NCI-H146 treated with DMSO at 0.1 percent for 48 hours (cell line): ENCODE measurements around the gene BCAN.
A peak's percentile ranks its signal among the peaks of the same experiment; 100 is the strongest.
"Not testable (repeated sequence)": the region's sequence is repeated elsewhere in the genome, so short reads cannot be mapped to it uniquely, and the experiment has no call there.

Source experiments
- DNase-seq: peaks from one replicate; lab custom pipeline; 2025; ENCODE audit not compliant: unreplicated experiment; lab: John Stamatoyannopoulos, UW

The BCAN gene

DNA sequence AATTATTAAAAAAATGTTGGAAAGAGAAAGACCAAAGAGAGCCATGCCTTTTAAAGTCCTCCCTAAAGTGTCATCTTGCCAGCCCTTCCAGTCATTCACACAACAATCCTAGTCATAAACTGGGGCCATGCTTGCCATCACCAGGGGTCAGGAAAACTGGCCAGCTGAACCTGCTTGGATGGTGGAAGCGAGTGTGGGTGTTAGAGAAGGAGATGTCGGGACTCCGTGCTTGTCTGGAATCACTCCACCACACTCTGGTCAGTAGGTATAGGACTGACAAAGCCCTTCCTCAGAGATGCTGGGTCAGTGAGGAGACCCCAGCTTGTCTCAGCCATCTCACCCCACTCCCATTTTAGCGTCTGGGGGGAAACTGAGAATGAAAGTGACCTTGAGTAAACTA, 26.0 kb upstream of the BCAN start:
- DNase-seq = no peak

- DNase-seq = peak; percentile 58
These were observed 25.5 kb upstream of the BCAN start for GRCh38 chr1:156616463-156616862.

DNA sequence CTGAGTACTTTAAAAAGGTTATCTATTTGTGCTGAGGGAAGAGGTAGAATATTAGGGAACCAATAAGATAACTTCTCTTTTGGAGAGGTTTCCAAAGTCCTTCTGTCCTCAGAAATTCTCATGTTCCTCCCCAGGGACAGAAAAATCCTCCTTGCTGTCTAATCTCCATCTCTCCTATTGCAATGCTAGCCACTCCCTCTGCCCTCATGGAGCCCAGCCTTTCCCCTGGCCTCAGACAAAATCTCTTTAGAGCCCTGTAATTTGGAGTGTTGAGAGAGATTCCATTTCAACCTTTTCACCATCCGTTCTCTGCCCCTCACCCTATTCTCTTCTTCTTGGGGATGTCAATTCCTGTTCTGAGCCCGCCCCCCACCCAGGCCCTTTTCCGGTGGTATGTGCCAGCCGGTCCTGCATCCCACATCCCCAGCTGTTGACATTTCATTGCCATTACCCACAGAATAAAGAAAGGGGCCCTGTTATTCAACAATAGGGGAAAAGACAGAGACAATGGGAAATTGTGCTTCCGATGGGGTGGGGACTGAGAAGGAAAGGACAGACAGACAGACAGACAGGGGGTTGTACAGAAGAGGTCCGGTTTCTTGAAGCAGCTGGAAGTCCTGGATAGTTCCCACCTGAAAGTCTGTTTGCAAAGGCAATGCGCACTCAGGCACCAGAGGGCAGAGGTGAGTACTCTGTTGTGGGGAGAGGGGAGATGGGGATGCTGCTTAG, 22.9 kb upstream of the BCAN start, which contains the start of gene HAPLN2:
Gene HAPLN2 (plus strand): TSS at position 563 of the 729 bp plus-strand sequence. CDS start 4,076 bp downstream, outside the sequence.
- peak; percentile 22 for DNase-seq

GRCh38 chr1:156619582-156619955, 22.3 kb upstream of the BCAN start:
- DNase-seq = no peak

GRCh38 chr1:156622581-156623297, 19.2 kb upstream of the BCAN start:
- no peak for DNase-seq

- no peak for DNase-seq
These were observed 17.7 kb upstream of the BCAN start for GRCh38 chr1:156623946-156624813.

DNA sequence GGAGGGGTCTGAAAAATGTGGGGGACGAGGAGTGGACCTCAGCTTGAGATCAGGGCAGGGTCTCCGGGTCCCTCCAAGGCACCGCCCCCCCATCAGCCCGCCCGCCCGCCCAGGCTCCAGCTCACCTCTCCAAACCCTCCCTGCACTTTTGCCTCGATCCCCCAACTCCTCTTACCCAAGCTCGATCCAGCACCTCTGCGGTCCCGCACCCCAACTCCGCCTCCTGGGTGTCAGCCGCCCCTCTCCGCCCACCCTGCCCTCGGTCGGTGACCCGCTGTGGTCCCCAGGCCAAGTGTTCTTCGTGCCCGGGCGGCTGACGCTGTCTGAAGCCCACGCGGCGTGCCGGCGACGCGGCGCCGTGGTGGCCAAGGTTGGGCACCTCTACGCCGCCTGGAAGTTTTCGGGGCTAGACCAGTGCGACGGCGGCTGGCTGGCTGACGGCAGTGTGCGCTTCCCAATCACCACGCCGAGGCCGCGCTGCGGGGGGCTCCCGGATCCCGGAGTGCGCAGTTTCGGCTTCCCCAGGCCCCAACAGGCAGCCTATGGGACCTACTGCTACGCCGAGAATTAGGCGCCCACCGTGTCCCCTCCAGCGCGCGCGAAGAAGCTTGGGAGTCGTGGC, 17.0 kb upstream of the BCAN start:
- DNase-seq = no peak

DNA sequence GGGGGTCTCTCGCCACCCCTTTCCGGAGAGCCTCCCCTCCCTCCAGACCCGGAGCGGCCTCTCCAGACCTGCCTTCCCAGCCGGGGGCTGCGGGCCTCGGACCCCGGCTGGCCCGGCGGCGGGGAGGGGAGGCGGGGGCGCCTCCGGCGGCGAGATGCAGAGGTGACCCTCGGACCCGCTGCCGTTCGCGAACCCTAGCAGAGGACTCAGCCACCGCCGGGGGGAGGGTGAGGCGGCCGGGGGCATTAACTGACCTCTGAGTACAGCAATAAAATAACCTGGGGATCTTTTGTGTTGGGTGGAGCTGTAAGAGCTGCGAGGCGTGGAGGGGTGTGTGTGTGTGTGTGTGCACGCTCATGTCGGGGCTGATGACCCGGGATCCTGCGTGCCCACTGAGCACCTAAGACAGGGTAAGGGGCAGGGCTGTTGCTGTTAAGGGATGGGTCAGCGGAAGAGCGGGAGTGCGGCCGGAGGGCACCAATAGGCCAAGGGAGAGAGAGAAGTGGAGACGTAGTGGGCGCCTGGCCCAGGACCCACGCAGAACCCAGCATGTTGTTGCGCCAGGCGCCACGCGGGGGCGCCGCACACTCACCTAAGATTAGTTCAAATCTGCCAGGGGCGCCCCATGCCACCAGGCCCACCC, 16.4 kb upstream of the BCAN start:
- no peak for DNase-seq

DNA sequence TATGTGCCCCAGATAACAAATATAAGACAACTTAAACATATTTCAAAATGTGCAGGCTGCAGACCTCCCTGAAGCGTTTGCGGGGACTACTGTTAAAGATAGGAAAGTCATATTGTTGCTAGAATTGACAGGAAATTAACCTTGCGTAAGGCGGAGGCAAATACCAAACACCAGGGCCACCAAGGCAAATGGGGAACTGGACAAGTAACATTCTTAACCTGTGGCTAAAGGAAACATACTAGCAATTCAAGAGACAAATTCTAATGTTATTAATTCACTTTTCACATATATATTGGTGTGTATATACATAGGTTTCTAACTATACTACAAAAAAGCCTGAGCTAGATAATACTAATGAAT, 15.9 kb upstream of the BCAN start:
- DNase-seq = no peak

- DNase-seq = peak; percentile 80
These were observed 14.5 kb upstream of the BCAN start for GRCh38 chr1:156627313-156627880.

DNA sequence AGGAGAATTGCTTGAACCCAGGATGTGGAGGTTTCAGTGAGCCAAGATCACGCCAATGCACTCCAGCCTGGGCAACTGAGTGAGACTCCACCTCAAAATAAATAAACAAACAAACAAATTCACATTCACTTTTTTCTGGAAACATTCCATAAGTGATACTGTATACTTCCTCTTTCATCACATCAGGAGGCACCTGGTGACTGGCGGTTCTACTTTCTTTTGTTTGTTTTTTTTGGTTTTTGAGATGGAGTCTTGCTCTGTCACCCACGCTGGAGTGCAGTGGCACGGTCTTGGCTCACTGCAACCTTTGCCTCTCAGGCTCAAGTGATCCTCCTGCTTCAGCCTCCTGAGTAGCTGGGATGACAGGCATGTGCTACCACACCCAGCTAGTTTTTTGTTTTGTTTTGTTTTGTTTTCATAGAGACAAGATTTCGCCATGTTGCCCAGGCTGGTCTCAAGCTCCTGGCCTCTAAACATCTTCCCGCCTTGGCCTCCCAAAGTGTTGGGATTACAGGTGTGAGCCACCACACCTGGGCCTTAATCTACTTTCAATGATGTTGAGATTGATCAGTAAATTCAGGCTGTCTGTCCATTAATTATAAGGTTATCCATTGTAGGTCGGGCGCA, 12.0 kb upstream of the BCAN start:
- DNase-seq = no peak

DNA sequence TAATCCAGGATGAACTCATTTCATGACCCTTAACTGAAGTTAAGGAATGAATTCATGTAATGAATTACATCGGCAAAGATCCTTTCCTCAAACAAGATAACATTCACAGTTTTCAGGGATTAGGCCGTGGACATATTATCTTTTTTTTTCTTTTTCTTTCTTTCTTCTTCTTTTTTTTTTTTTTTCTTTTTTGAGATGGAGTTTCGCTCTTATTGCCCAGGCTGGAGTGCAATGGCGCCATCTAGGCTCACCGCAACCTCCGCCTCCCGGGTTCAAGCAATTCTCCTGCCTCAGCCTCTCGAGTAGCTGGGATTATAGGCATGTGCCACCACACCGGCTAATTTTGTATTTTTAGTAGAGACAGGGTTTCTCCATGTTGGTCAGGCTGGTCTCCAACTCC, 10.8 kb upstream of the BCAN start:
- not testable (repeated sequence) for DNase-seq

DNA sequence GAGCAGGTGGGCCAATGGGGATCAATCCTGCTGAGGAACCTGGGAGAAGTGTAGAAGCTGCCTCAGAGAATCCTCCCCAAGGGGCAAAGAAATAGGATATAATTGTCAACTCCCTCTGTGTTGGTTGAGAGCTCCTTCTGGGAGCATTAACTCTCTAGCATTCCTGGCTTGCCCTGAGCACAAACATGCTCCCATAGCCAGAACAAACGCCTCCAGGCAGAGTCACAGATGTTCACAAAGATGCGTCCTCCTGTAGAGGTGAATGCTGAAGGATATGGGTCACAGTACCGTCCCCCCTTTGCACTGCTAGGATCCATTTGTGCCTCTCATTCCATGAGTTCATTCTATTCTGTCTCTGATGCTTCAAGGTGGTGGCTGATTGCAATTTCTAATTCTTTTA, 9.6 kb upstream of the BCAN start:
- DNase-seq = no peak

DNA sequence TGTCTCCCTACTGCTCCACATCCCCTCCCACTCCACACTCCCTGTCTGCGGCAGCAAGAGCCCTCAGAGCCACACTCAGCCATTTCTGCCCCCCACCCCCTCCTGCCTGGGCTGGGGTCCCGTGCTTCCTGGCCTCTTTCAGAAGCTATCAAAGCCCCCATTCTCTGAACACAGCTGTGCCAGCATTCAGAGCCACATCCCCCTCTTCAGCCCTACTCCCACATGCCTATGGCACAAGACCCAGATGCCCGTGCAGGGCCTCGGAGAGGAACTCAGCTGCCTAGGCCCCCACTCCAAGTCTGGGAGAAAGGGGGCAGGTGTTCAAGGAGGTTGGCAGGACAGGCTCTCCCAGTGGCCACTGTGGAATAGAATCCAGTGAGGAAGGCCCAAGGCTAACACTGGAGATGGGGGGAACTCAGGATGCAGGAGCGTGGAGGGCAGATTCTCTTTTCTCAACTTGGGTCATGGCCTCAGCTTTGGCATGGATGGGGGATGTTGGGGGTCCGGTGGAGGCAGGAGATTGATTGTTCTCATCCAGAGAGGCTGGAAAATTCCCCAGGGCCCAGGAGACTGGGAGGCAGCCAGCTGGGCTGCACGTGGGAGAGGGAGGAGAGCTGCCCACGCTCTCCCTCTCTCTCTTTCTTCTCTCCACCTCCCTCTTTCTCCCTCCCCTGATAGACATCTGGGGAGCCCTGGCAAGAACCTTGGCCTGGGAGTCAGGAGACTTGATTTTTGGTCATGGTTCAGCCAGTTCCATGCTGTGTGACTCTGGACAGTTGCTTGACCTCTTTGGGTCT, 3.5 kb upstream of the BCAN start:
- no peak for DNase-seq

GRCh38 chr1:156639601-156640101, 2.3 kb upstream of the BCAN start:
- no peak for DNase-seq

GRCh38 chr1:156640842-156641706, 843 bp upstream of the BCAN start:
- no peak for DNase-seq

DNA sequence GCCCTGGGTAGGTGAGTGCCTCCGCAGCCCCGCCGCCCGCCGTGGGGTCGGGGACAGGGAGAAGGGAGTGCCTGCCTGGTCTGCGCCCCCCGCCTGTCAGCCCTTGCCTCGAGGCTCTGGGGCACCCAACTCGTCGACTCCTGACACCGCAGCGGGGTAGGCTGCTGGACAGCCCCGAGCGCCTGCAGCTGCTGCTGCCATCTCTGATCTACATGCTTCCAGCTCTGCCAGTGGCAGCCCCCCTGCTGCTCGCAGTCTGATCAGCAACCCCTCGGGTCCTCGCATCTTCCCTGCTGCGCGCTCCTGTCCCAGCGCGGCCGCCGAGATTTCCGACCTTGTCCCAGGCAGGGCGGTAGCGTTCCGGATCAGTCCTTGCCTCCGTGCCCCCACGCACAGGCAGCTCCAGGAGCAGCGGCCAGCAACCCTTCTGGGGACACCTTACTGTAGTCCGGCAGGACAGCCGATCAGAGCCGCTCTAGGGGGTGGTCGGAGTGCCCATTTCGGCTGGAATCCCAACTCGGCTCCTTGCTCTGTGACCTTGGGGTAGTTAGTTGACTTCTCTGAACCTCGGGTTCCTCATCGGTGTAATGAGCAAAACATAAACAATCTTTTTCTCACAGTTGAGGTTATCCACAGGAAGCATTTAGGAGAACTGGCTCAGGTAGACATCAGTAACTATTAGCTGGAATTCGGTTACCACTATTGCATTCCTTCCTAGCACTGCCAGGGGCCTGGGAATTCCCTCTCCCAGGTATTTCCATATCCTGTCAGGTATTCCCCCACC, 540 bp downstream of the BCAN start:
- DNase-seq = no peak
